ENCODE results near the gene TMTC3. TPM values are rescaled to one million over a fixed set of nuclear protein-coding genes. Genes with fewer than 3 reads are reported as not detected.
"Not testable (repeated sequence)": the region's sequence is repeated elsewhere in the genome, so short reads cannot be mapped to it uniquely, and the experiment has no call there.

Gene TMTC3
- total and polyA plus RNA-seq, 5 donors from 2014 or later = 1.4 to 9.2 (median 3.9) TPM

GRCh38 chr12:88207921-88208620 lies 66.0 kb downstream of the TMTC3 start:
- Histone ChIP-seq H3K9me3 (ENCODE audit: control insufficient read depth in 2 of 2, low read length in 2 of 2) (peaks cover 6 to 15% of the 10 kb centered on the region in 2 experiments), H3K27me3 (ENCODE audit: control insufficient read depth, insufficient read depth, low read length) (no peaks in the 10 kb centered on the region), H3K4me3 (ENCODE audit: low read depth, low read length) (no peak overlapping the region), H3K4me1 (ENCODE audit: control insufficient read depth, insufficient read depth, low read length, poor library complexity, severe bottlenecking) (no peaks in the 10 kb centered on the region), H3K27ac (ENCODE audit: insufficient read depth, low read length, poor library complexity, severe bottlenecking) (no peak overlapping the region), H3K36me3 (ENCODE audit: control insufficient read depth, insufficient read depth, low read length) (no peaks in the 10 kb centered on the region)
- ATAC-seq (ENCODE audit: low read depth in 2 of 2) (no peak), DNase-seq (no peak)
- no peaks in the 10 kb centered on the region for H3K36me3 Mint-ChIP-seq
- H3K9me3 Mint-ChIP-seq = peaks cover 3 to 26% (median 14%) of the 10 kb centered on the region in 7 donors
- no peak overlapping the region for H3K27ac Mint-ChIP-seq
- no peaks in the 10 kb centered on the region for H3K27me3 Mint-ChIP-seq
- H3K4me3 Mint-ChIP-seq = no peak overlapping the region
- no peaks in the 10 kb centered on the region for H3K4me1 Mint-ChIP-seq

GRCh38 chr12:88208661-88209060 lies 66.6 kb downstream of the TMTC3 start:
- Histone ChIP-seq H3K4me1 (ENCODE audit: control insufficient read depth, insufficient read depth, low read length, poor library complexity, severe bottlenecking) (no peaks in the 10 kb centered on the region), H3K4me3 (ENCODE audit: low read depth, low read length) (no peak overlapping the region), H3K27ac (ENCODE audit: insufficient read depth, low read length, poor library complexity, severe bottlenecking) (no peak overlapping the region), H3K36me3 (ENCODE audit: control insufficient read depth, insufficient read depth, low read length) (no peaks in the 10 kb centered on the region), H3K9me3 (ENCODE audit: control insufficient read depth in 2 of 2, low read length in 2 of 2) (peaks cover 5 to 14% of the 10 kb centered on the region in 2 experiments), H3K27me3 (ENCODE audit: control insufficient read depth, insufficient read depth, low read length) (no peaks in the 10 kb centered on the region)
- Mint-ChIP-seq H3K4me1 (no peaks in the 10 kb centered on the region), H3K27me3 (no peaks in the 10 kb centered on the region), H3K36me3 (no peaks in the 10 kb centered on the region), H3K27ac (no peak overlapping the region), H3K9me3 (peaks cover 3 to 31% (median 14%) of the 10 kb centered on the region in 7 donors), H3K4me3 (no peak overlapping the region)
- ATAC-seq (ENCODE audit: low read depth in 2 of 2) (no peak), DNase-seq (no peak)

- not testable (repeated sequence) for H3K36me3 Mint-ChIP-seq; H3K4me1 ChIP-seq (ENCODE audit: control insufficient read depth, insufficient read depth, low read length, poor library complexity, severe bottlenecking); ATAC-seq (ENCODE audit: low read depth in 2 of 2); H3K4me3 Mint-ChIP-seq; H3K36me3 ChIP-seq (ENCODE audit: control insufficient read depth, insufficient read depth, low read length); H3K4me1 Mint-ChIP-seq; H3K27me3 ChIP-seq (ENCODE audit: control insufficient read depth, insufficient read depth, low read length); H3K27ac ChIP-seq (ENCODE audit: insufficient read depth, low read length, poor library complexity, severe bottlenecking); H3K4me3 ChIP-seq (ENCODE audit: low read depth, low read length); H3K27ac Mint-ChIP-seq; H3K27me3 Mint-ChIP-seq; DNase-seq
- peaks cover 4 to 14% of the 10 kb centered on the region in 2 experiments for H3K9me3 ChIP-seq (ENCODE audit: control insufficient read depth in 2 of 2, low read length in 2 of 2)
- peaks cover 3 to 42% (median 11%) of the 10 kb centered on the region in 7 donors for H3K9me3 Mint-ChIP-seq
These were observed 68.2 kb downstream of the TMTC3 start for GRCh38 chr12:88210311-88210710.

- no peak for ATAC-seq (ENCODE audit: low read depth in 2 of 2)
- Mint-ChIP-seq H3K36me3 (no peaks in the 10 kb centered on the region), H3K27ac (no peak overlapping the region)
These were observed 76.2 kb downstream of the TMTC3 start for GRCh38 chr12:88218293-88218692.

GRCh38 chr12:88219861-88220260 lies 77.8 kb downstream of the TMTC3 start:
- DNase-seq (no peak), ATAC-seq (ENCODE audit: low read depth in 2 of 2) (no peak)
- H3K36me3 Mint-ChIP-seq = no peaks in the 10 kb centered on the region
- Histone ChIP-seq H3K4me1 (ENCODE audit: control insufficient read depth, insufficient read depth, low read length, poor library complexity, severe bottlenecking) (no peaks in the 10 kb centered on the region), H3K36me3 (ENCODE audit: control insufficient read depth, insufficient read depth, low read length) (no peaks in the 10 kb centered on the region), H3K27ac (ENCODE audit: insufficient read depth, low read length, poor library complexity, severe bottlenecking) (no peak overlapping the region), H3K9me3 (ENCODE audit: control insufficient read depth in 2 of 2, low read length in 2 of 2) (peaks cover 0 to 3% of the 10 kb centered on the region in 2 experiments), H3K27me3 (ENCODE audit: control insufficient read depth, insufficient read depth, low read length) (no peaks in the 10 kb centered on the region), H3K4me3 (ENCODE audit: low read depth, low read length) (no peak overlapping the region)
- peaks cover 2 to 32% (median 16%) of the 10 kb centered on the region in 7 donors for H3K9me3 Mint-ChIP-seq
- no peak overlapping the region for H3K27ac Mint-ChIP-seq
- H3K27me3 Mint-ChIP-seq = no peaks in the 10 kb centered on the region
- peaks cover 0 to 6% (median 0%) of the 10 kb centered on the region in 4 donors for H3K4me1 Mint-ChIP-seq
- H3K4me3 Mint-ChIP-seq = no peak overlapping the region

More at GRCh38 chr12:88218293-88218692, 76.2 kb downstream of the TMTC3 start:
- Mint-ChIP-seq H3K4me3 (no peak overlapping the region), H3K9me3 (peaks cover 2 to 44% (median 18%) of the 10 kb centered on the region in 7 donors), H3K4me1 (peaks cover 0 to 6% (median 0%) of the 10 kb centered on the region in 4 donors), H3K27me3 (no peaks in the 10 kb centered on the region)
- H3K27me3 ChIP-seq (ENCODE audit: control insufficient read depth, insufficient read depth, low read length) = no peaks in the 10 kb centered on the region
- no peaks in the 10 kb centered on the region for H3K4me1 ChIP-seq (ENCODE audit: control insufficient read depth, insufficient read depth, low read length, poor library complexity, severe bottlenecking)
- H3K4me3 ChIP-seq (ENCODE audit: low read depth, low read length) = no peak overlapping the region
- H3K27ac ChIP-seq (ENCODE audit: insufficient read depth, low read length, poor library complexity, severe bottlenecking) = no peak overlapping the region
- peaks cover under 1 to 3% of the 10 kb centered on the region in 2 experiments for H3K9me3 ChIP-seq (ENCODE audit: control insufficient read depth in 2 of 2, low read length in 2 of 2)
- H3K36me3 ChIP-seq (ENCODE audit: control insufficient read depth, insufficient read depth, low read length) = no peaks in the 10 kb centered on the region
- no peak for DNase-seq

GRCh38 chr12:88223519-88223918 lies 81.4 kb downstream of the TMTC3 start:
- peaks cover 0 to 32% (median 15%) of the 10 kb centered on the region in 7 donors for H3K9me3 Mint-ChIP-seq
- Histone ChIP-seq H3K36me3 (ENCODE audit: control insufficient read depth, insufficient read depth, low read length) (no peaks in the 10 kb centered on the region), H3K9me3 (ENCODE audit: control insufficient read depth in 2 of 2, low read length in 2 of 2) (peaks cover 0 to 3% of the 10 kb centered on the region in 2 experiments), H3K27ac (ENCODE audit: insufficient read depth, low read length, poor library complexity, severe bottlenecking) (no peak overlapping the region), H3K4me3 (ENCODE audit: low read depth, low read length) (no peak overlapping the region), H3K27me3 (ENCODE audit: control insufficient read depth, insufficient read depth, low read length) (no peaks in the 10 kb centered on the region), H3K4me1 (ENCODE audit: control insufficient read depth, insufficient read depth, low read length, poor library complexity, severe bottlenecking) (no peaks in the 10 kb centered on the region)
- peaks cover 0 to 10% (median 3%) of the 10 kb centered on the region in 4 donors for H3K4me1 Mint-ChIP-seq
- DNase-seq (no peak), ATAC-seq (ENCODE audit: low read depth in 2 of 2) (no peak)
- H3K27ac Mint-ChIP-seq = no peak overlapping the region
- H3K36me3 Mint-ChIP-seq = no peaks in the 10 kb centered on the region
- no peak overlapping the region for H3K4me3 Mint-ChIP-seq
- H3K27me3 Mint-ChIP-seq = no peaks in the 10 kb centered on the region

GRCh38 chr12:88225776-88226175 lies 83.7 kb downstream of the TMTC3 start:
- Mint-ChIP-seq H3K4me3 (no peak overlapping the region), H3K4me1 (peaks cover 0 to 10% (median 3%) of the 10 kb centered on the region in 4 donors), H3K27me3 (no peaks in the 10 kb centered on the region), H3K36me3 (no peaks in the 10 kb centered on the region), H3K27ac (no peak overlapping the region), H3K9me3 (peaks cover 0 to 11% (median 4%) of the 10 kb centered on the region in 7 donors)
- ATAC-seq (ENCODE audit: low read depth in 2 of 2) (no peak), DNase-seq (no peak)
- H3K9me3 ChIP-seq (ENCODE audit: control insufficient read depth in 2 of 2, low read length in 2 of 2) = peaks cover 0 to under 1% of the 10 kb centered on the region in 2 experiments
- no peak overlapping the region for H3K27ac ChIP-seq (ENCODE audit: insufficient read depth, low read length, poor library complexity, severe bottlenecking)
- no peak overlapping the region for H3K4me3 ChIP-seq (ENCODE audit: low read depth, low read length)
- H3K27me3 ChIP-seq (ENCODE audit: control insufficient read depth, insufficient read depth, low read length) = no peaks in the 10 kb centered on the region
- no peaks in the 10 kb centered on the region for H3K4me1 ChIP-seq (ENCODE audit: control insufficient read depth, insufficient read depth, low read length, poor library complexity, severe bottlenecking)
- H3K36me3 ChIP-seq (ENCODE audit: control insufficient read depth, insufficient read depth, low read length) = no peaks in the 10 kb centered on the region

- Mint-ChIP-seq H3K4me1 (peaks cover 0 to 10% (median 3%) of the 10 kb centered on the region in 4 donors), H3K9me3 (peaks cover 0 to 6% (median 0%) of the 10 kb centered on the region in 7 donors), H3K36me3 (no peaks in the 10 kb centered on the region), H3K27ac (peak overlapping the region in 2 of 3 donors; percentile 9 to 15), H3K4me3 (no peak overlapping the region), H3K27me3 (no peaks in the 10 kb centered on the region)
- H3K4me3 ChIP-seq (ENCODE audit: low read depth, low read length) = no peak overlapping the region
- no peaks in the 10 kb centered on the region for H3K27me3 ChIP-seq (ENCODE audit: control insufficient read depth, insufficient read depth, low read length)
- no peak for ATAC-seq (ENCODE audit: low read depth in 2 of 2)
- H3K4me1 ChIP-seq (ENCODE audit: control insufficient read depth, insufficient read depth, low read length, poor library complexity, severe bottlenecking) = no peaks in the 10 kb centered on the region
- H3K27ac ChIP-seq (ENCODE audit: insufficient read depth, low read length, poor library complexity, severe bottlenecking) = no peak overlapping the region
- no peaks in the 10 kb centered on the region for H3K9me3 ChIP-seq (ENCODE audit: control insufficient read depth in 2 of 2, low read length in 2 of 2)
- H3K36me3 ChIP-seq (ENCODE audit: control insufficient read depth, insufficient read depth, low read length) = no peaks in the 10 kb centered on the region
- DNase-seq = peak in 1 of 3 donors; percentile 13
These were observed 85.2 kb downstream of the TMTC3 start for GRCh38 chr12:88227263-88227662.

Data from CD4-positive, CD25-positive, alpha-beta regulatory T cell (primary cell).